HG03108 (cell line): ENCODE results near the gene GNB1L.

Source experiments
- ATAC-seq: cut with Tn5 transposase; IDR thresholded peaks from one replicate; pipeline ENCODE4 v1.9.1; 2021; ENCODE audit warnings: moderate library complexity; ENCODE audit not compliant: unreplicated experiment

The GNB1L gene

GRCh38 chr22:19812910-19813309 is 41.8 kb downstream of the GNB1L start:
- no peak for ATAC-seq

GRCh38 chr22:19811811-19812771 is 42.6 kb downstream of the GNB1L start:
- no peak for ATAC-seq

- ATAC-seq, result no peak
Observed at GRCh38 chr22:19811211-19811621, 43.5 kb downstream of the GNB1L start.

GRCh38 chr22:19810381-19811201 is 44.1 kb downstream of the GNB1L start:
- no peak for ATAC-seq

- no peak for ATAC-seq
Observed at GRCh38 chr22:19809741-19810140, 44.9 kb downstream of the GNB1L start.

GRCh38 chr22:19808873-19809478 is 45.7 kb downstream of the GNB1L start:
- no peak for ATAC-seq

- no peak for ATAC-seq
Observed at GRCh38 chr22:19807914-19808872, 46.5 kb downstream of the GNB1L start.

GRCh38 chr22:19807161-19807913 is 47.3 kb downstream of the GNB1L start:
- no peak for ATAC-seq

GRCh38 chr22:19806213-19807160 is 48.2 kb downstream of the GNB1L start:
- ATAC-seq, result no peak

- no peak for ATAC-seq
Observed at GRCh38 chr22:19805821-19806212, 48.9 kb downstream of the GNB1L start.

GRCh38 chr22:19803736-19804267 is 50.9 kb downstream of the GNB1L start:
- no peak for ATAC-seq

- ATAC-seq, result no peak
Observed at GRCh38 chr22:19802894-19803735, 51.6 kb downstream of the GNB1L start.

- no peak for ATAC-seq
Observed at GRCh38 chr22:19802001-19802893, 52.4 kb downstream of the GNB1L start.

GRCh38 chr22:19801340-19802000 is 53.2 kb downstream of the GNB1L start:
- ATAC-seq, result no peak

- no peak for ATAC-seq
Observed at GRCh38 chr22:19800761-19801244, 53.9 kb downstream of the GNB1L start.

- no peak for ATAC-seq
Observed at GRCh38 chr22:19800306-19800705, 54.4 kb downstream of the GNB1L start.
